NOMO-1 (cell line): ENCODE measurements around the gene SLC39A13.

Source experiments
- DNase-seq, 2 experiments: peaks; one replicate each; lab custom pipeline; 2025; ENCODE audit not compliant: unreplicated experiment in 2 of 2; lab: John Stamatoyannopoulos, UW

SLC39A13 gene

DNA sequence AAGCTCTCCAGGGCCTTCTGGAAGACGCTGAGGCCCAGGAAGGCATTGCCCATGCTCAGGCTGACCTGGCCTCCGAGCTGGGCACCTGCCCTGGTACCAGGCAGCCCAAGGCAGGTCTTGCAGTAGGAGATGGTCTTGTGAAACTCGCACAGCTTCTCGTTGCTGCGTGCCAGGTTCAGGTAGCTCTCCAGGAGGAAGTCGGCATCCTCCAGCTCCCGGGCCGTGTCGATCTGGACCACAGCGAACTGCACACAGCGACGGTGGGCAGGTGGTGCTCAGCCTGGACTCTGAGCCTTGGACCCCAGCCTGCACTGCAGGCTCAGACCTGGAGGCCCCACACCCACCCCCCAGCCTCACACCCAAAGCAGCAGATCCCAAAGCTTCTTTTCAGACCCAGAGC is 39.5 kb downstream of the SLC39A13 start:
- DNase-seq, result no peak

GRCh38 chr11:47448566-47449427 is 40.4 kb downstream of the SLC39A13 start, which contains the start of gene RAPSN:
Gene RAPSN, minus strand, starts transcription at chr11:47449136. Its CDS starts 172 bp downstream, at chr11:47448964.
- DNase-seq, result no peak

DNA sequence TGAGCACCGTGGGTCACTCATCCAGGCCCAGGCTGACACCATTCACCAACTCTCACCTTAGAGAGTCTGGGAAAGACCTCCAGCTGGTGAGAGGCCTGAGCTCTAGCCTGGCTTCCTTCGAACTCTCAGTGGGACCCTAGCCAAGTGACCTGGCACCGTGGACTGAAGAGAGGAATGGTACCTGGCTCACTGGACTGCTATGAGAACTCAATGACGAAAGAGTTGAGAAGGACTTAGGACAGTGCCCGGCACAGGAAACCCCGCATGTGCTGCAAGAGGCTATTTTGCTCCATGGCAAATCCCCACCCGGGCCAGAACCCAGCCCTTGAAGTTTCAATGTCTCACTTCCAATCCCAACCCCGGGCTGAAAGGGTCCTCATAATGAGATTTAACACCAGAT is 41.2 kb downstream of the SLC39A13 start:
- DNase-seq, result no peak

- no peak for DNase-seq
Observed at GRCh38 chr11:47451436-47451835, 43.0 kb downstream of the SLC39A13 start.

GRCh38 chr11:47451990-47452389 is 43.6 kb downstream of the SLC39A13 start:
- DNase-seq, result no peak

GRCh38 chr11:47453365-47453764 is 45.0 kb downstream of the SLC39A13 start:
- DNase-seq, result no peak

DNA sequence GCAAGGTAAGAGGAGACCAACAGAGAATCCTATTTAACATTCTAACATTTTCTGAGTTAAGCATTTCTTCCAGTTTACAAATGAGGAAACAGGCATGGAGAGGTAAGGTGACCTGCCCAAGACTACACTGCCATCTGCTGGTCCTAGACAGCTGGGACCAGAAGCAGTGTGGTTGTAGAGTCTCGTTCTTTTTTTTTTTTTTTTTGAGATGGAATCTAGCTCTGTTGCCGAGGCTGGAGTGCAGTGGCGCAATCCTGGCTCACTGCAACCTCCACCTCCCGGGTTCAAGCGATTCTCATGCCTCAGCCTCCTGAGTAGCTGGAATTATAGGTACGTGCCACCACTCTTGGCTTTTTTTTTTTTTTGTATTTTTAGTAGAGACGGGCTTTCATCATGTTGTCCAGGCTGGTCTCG is 45.9 kb downstream of the SLC39A13 start:
- peak; percentile 90 to 93 for DNase-seq

GRCh38 chr11:47460571-47461235 is 52.3 kb downstream of the SLC39A13 start:
- no peak for DNase-seq

- DNase-seq, result no peak
Observed at GRCh38 chr11:47461876-47462275, 53.5 kb downstream of the SLC39A13 start.

DNA sequence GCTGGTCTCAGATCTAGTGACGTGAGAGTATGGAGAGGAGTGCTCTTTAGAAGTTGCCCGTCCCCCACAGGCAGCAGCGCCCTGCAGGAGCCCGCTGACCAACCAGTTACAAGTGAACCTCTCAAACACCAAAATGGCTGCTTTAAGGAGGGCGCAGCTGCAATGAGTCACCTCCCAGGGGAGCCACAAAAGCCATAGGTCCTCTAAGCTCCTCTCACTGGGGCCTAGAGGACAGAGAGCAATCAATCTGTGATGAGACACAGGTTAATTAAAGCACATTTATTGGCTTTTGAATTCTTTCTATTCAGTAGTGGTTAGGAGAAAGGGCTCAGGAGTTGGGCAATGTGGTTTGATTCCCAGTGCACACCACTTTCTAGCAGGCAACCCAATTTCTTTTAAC is 56.1 kb downstream of the SLC39A13 start:
- DNase-seq, result no peak
